A549 (cell line): Measurements from ENCODE around the gene VIPR2. TPM values are rescaled to one million over a fixed set of nuclear protein-coding genes. Genes with fewer than 3 reads are reported as not detected.

Experiments used
- ATAC-seq, 2 experiments: fragments of 200-7000 bp in 1 of 2; fragments of >200 bp in 1 of 2; cut with Nextera tagmentation in 1 of 2; cut with Tn5 transposase in 1 of 2; 3 replicates each; pipeline versions ENCODE4 v1.8.0 to v1.9.1; 2018 to 2020; ENCODE audit warnings: mild to moderate bottlenecking in 1 of 2, moderate library complexity in 1 of 2
- CTCF ChIA-PET: fragments of 300-600 bp; sonication (Branson Sonifier 250); formaldehyde crosslinking; extraction: SDS; loops from one replicate; lab custom pipeline; 2021; ENCODE audit warnings: antibody characterized with exemption, inconsistent platforms; lab: Yijun Ruan, JAX
- POLR2A ChIA-PET: fragments of 350-600 bp; formaldehyde crosslinking; extraction: SDS; loops from one replicate; lab custom pipeline; 2021; ENCODE audit warnings: antibody characterized with exemption, inconsistent platforms; lab: Yijun Ruan, JAX
- DNase-seq, 2 experiments: peaks; one replicate each; pipeline versions ENCODE4 v3.0.0 to v3.0.0-alpha.2; 2011 to 2016; ENCODE audit warnings: low read depth in 1 of 2, low spot score in 1 of 2
- FAIRE-seq: peaks from 2 replicates; lab custom pipeline; 2011; peaks lifted over from hg19 to GRCh38; lab: Jason Lieb, UNC
- H3K27ac ChIP-seq, 2 experiments: fragments of >200 bp; sonication (Bioruptor Twin); formaldehyde crosslinking; 3 replicates each; pipeline ENCODE4 v1.5.1; 2016 to 2017
- H3K4me1 ChIP-seq: fragments of >200 bp; sonication (Bioruptor Twin); formaldehyde crosslinking; 3 replicates; pipeline ENCODE4 v1.6.1; 2016
- H3K4me2 ChIP-seq: fragments of >200 bp; sonication (Bioruptor Twin); formaldehyde crosslinking; 3 replicates; pipeline ENCODE4 v1.6.1; 2016
- H3K4me3 ChIP-seq: fragments of >200 bp; sonication (Bioruptor Twin); formaldehyde crosslinking; 3 replicates; pipeline ENCODE4 v1.5.1; 2016
- H3K9me3 ChIP-seq: fragments of >200 bp; sonication (Bioruptor Twin); formaldehyde crosslinking; 3 replicates; pipeline ENCODE4 v1.6.1; 2016
- ATOH8 ChIP-seq: fragments of 250-450 bp; sonication (Bioruptor Pico); IDR thresholded peaks from 2 replicates; pipeline ENCODE4 v1.5.0; 2020; ENCODE audit warnings: low read depth, mild to moderate bottlenecking, moderate library complexity
- CBX8 ChIP-seq: fragments of 200-600 bp; sonication (generic); IDR thresholded peaks from 2 replicates; pipeline ENCODE4 v1.6.1; 2016
- CHD4 ChIP-seq: fragments of 200-600 bp; sonication (generic); IDR thresholded peaks from 2 replicates; pipeline ENCODE4 v1.6.1; 2016; ENCODE audit warnings: antibody characterized with exemption, mild to moderate bottlenecking, borderline replicate concordance
- FOSB ChIP-seq: fragments of 250-450 bp; sonication (Bioruptor Pico); IDR thresholded peaks from 2 replicates; pipeline ENCODE4 v1.5.0; 2020; ENCODE audit warnings: mild to moderate bottlenecking, moderate library complexity
- FOSL2 ChIP-seq, 2 experiments: fragments of 450-650 bp in 1 of 2; fragments of >200 bp in 1 of 2; sonication (Bioruptor Twin) in 1 of 2; formaldehyde crosslinking; IDR thresholded peaks; 2 replicates each; pipeline versions ENCODE4 v1.5.0 to v1.6.1; 2016 to 2020; ENCODE audit warnings: mild to moderate bottlenecking in 1 of 2, moderate library complexity in 1 of 2
- HDAC2 ChIP-seq: fragments of 200-600 bp; sonication (generic); IDR thresholded peaks from 2 replicates; pipeline ENCODE4 v1.6.1; 2016
- HMGXB4 ChIP-seq: fragments of 250-450 bp; sonication (Bioruptor Pico); IDR thresholded peaks from 2 replicates; pipeline ENCODE4 v1.5.0; 2021; ENCODE audit warnings: mild to moderate bottlenecking, moderate library complexity, borderline replicate concordance
- HOXB13 ChIP-seq: fragments of 250-450 bp; sonication (Bioruptor Pico); IDR thresholded peaks from 2 replicates; pipeline ENCODE4 v1.5.0; 2020; ENCODE audit warnings: low read depth, mild to moderate bottlenecking, moderate library complexity
- JUN ChIP-seq, 2 experiments: fragments of >200 bp; sonication (Bioruptor Twin); formaldehyde crosslinking; IDR thresholded peaks; 2 replicates in 1 of 2; 3 replicates in 1 of 2; pipeline ENCODE4 v1.6.1; 2016 to 2017
- JUNB ChIP-seq: fragments of >200 bp; sonication (Bioruptor Twin); formaldehyde crosslinking; IDR thresholded peaks from 2 replicates; pipeline ENCODE4 v1.6.1; 2016
- KDM1A ChIP-seq: fragments of 200-600 bp; sonication (generic); IDR thresholded peaks from 2 replicates; pipeline ENCODE4 v1.6.1; 2016; ENCODE audit warnings: low read depth, mild to moderate bottlenecking
- MAFK ChIP-seq: fragments of 450-650 bp; IDR thresholded peaks from 2 replicates; pipeline ENCODE4 v1.6.1; 2014; ENCODE audit not compliant: partially characterized antibody
- MAX ChIP-seq: IDR thresholded peaks from 2 replicates; pipeline ENCODE4 v1.6.1; 2012
- MYC ChIP-seq: IDR thresholded peaks from 2 replicates; pipeline ENCODE4 v1.6.1; 2012; ENCODE audit warnings: mild to moderate bottlenecking, inconsistent platforms, low read length, improper control_type of control experiment, borderline replicate concordance
- NR3C1 ChIP-seq: fragments of >200 bp; sonication (Bioruptor Twin); formaldehyde crosslinking; IDR thresholded peaks from 3 replicates; pipeline ENCODE4 v1.6.1; 2017
- POLR2A ChIP-seq: IDR thresholded peaks from 2 replicates; pipeline ENCODE4 v1.6.1; 2012; ENCODE audit warnings: mild to moderate bottlenecking, low read length
- POLR2AphosphoS2 ChIP-seq: conservative IDR thresholded peaks from 2 replicates; pipeline ENCODE4 v1.6.1; 2012; ENCODE audit warnings: low read length, improper control_type of control experiment, inconsistent platforms
- RCOR1 ChIP-seq: fragments of 150-350 bp; IDR thresholded peaks from 2 replicates; pipeline ENCODE4 v1.6.1; 2014; ENCODE audit warnings: antibody characterized with exemption, low read length, low read depth
- RFX5 ChIP-seq: fragments of 450-650 bp; IDR thresholded peaks from 2 replicates; pipeline ENCODE4 v1.7.1; 2014; ENCODE audit warnings: antibody characterized with exemption, mild to moderate bottlenecking, moderate library complexity
- RNF2 ChIP-seq: fragments of 200-600 bp; sonication (generic); IDR thresholded peaks from 2 replicates; pipeline ENCODE4 v1.6.1; 2016; ENCODE audit warnings: low read depth, mild to moderate bottlenecking, antibody characterized with exemption, moderate library complexity, borderline replicate concordance
- SREBF2 ChIP-seq: fragments of 450-650 bp; IDR thresholded peaks from 2 replicates; pipeline ENCODE4 v1.6.1; 2014; ENCODE audit warnings: mild to moderate bottlenecking, moderate library complexity
- ZC3H11A ChIP-seq: fragments of 450-650 bp; IDR thresholded peaks from 2 replicates; pipeline ENCODE4 v1.6.1; 2014; ENCODE audit warnings: antibody characterized with exemption, mild to moderate bottlenecking
- ZFP36 ChIP-seq: fragments of 450-650 bp; IDR thresholded peaks from 2 replicates; pipeline ENCODE4 v1.6.1; 2014; ENCODE audit warnings: borderline replicate concordance; ENCODE audit not compliant: partially characterized antibody
- ZNF302 ChIP-seq: fragments of 250-450 bp; sonication (Bioruptor Pico); IDR thresholded peaks from 2 replicates; pipeline ENCODE4 v1.9.0; 2021; ENCODE audit warnings: inconsistent platforms, mild to moderate bottlenecking, moderate library complexity
- ZSCAN20 ChIP-seq: fragments of 250-450 bp; sonication (Bioruptor Pico); IDR thresholded peaks from 2 replicates; pipeline ENCODE4 v1.8.0; 2022; ENCODE audit warnings: mild to moderate bottlenecking, moderate library complexity
- WGBS: methylation state at CpG from one replicate; pipeline ENCODE4 v1.1.6; 2017; ENCODE audit errors: missing lambda C conversion rate; 5-methylcytosine and 5-hydroxymethylcytosine counted together
- polyA plus RNA-seq, 4 experiments: library from polyadenylated mRNA; depleted of rRNA in 3 of 4; stranded (reverse); fragments of >200 nt; fragmentation: RNase III in 1 of 4; extraction: RNeasy Plus Mini Kit Qiagen cat#74134 plus additional on column Dnase treatment in 1 of 4; gene quantifications; 2 replicates in 3 of 4; 3 replicates in 1 of 4; pipeline ENCODE4 v1.2.3, GENCODE V29; 2011 to 2017
- TF ChIP-seq, protein P1 (sequence below): fragments of 150-350 bp; IDR thresholded peaks from 2 replicates; pipeline ENCODE4 v1.6.1; 2014; ENCODE audit warnings: low read depth, mild to moderate bottlenecking, low read length
- TF ChIP-seq, protein P2 (sequence below): IDR thresholded peaks from 2 replicates; pipeline ENCODE4 v1.6.1; 2012
- TF ChIP-seq, protein P3 (sequence below): fragments of >200 bp; sonication (Bioruptor Twin); formaldehyde crosslinking; IDR thresholded peaks from 3 replicates; pipeline ENCODE4 v1.6.1; 2016

VIPR2 gene
- polyA plus RNA-seq, 2 of the 4 experiments (the other 2 are of a cell fraction): not detected

GRCh38 chr7:159023206-159023605 lies 121.5 kb downstream of the VIPR2 start:
- no peak for TF ChIP-seq JUNB
- no peak for TF ChIP-seq CHD4
- TF ChIP-seq JUN (IDR thresholded peaks at IDR 0.05): no peak
- no peak for TF ChIP-seq HOXB13
- TF ChIP-seq NR3C1: no peak
- no peak for TF ChIP-seq KDM1A
- Histone ChIP-seq H3K9me3 (no peaks in the 10 kb centered on the region), H3K27ac (peak overlapping the region; percentile 42 to 68; a peak in 4 of 6 replicates), H3K4me3 (no peak overlapping the region), H3K4me1 (peaks cover 45% of the 10 kb centered on the region), H3K4me2 (no peak overlapping the region; the same call in 2 of the 3 replicates)
- ChIA-PET CTCF (interaction anchor here (1.7 kb wide), 1 partner anchor 46 kb away, joined by 4 read pairs; no protein-coding TSS in a partner anchor), POLR2A (no interaction called here)
- ATAC-seq: no peak
- 71% methylated on average over 6 of the region's 17 CpGs for WGBS
- no peak for FAIRE-seq
- no peak for DNase-seq

DNA sequence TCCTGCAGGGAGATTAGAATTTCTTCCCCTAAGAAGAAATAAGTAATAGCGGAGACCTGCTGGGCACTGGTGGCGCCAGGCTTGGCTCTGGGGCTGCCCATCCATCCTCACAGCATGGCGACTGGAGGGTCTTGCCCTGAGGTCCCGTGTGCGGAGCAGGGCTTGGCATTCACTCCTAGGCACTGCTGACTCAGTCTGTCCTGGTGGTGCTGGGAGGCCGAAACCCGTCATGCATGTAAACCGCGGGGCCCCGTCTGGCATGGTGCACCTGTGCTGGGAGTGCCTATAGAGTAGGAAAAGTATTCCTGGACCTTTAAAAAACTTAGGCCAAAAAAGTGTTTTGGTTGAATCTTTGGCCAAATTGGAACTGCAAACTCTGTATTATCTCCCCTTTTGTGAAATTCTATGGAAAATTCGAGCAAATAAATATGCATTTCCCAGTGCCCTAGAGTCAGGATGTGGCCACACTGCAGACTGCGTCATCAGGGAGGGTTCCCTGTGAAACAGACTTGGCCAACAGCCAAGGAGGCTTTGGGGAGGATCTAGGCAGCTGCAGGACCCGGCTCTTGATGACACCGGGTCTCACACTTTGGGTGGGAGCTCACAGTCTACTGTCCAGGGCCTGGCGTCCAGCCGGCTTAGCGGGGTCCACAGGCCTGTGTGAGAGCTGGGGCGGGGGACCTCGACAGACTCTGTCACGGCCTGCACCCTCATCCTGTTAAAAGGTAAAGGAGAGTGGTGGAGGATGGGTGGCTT lies 122.3 kb downstream of the VIPR2 start:
- ATAC-seq: 0 out of 6 replicates have a peak, but pooled peaks of 1 of the 2 experiments have one; percentile 28
- FAIRE-seq: no peak
- WGBS: 73% methylated on average over 18 of the region's 20 CpGs
- no peak for TF ChIP-seq CBX8
- TF ChIP-seq POLR2AphosphoS2: no peak
- TF ChIP-seq MAFK: no peak
- TF ChIP-seq MAX: no peak
- no peak for TF ChIP-seq ZFP36
- TF ChIP-seq MYC: no peak
- no peak for TF ChIP-seq ZSCAN20 (CRISPR knock-in tag)
- TF ChIP-seq SREBF2: no peak
- no peak for TF ChIP-seq HMGXB4
- TF ChIP-seq RFX5: no peak
- TF ChIP-seq FOSB: no peak
- H3K9me3 ChIP-seq: no peaks in the 10 kb centered on the region
- H3K4me1 ChIP-seq: peaks cover 40% of the 10 kb centered on the region
- peak in 1 of 2 experiments; percentile 41 for DNase-seq
- POLR2A ChIA-PET: no interaction called here
- H3K4me2 ChIP-seq: peak overlapping the region; percentile 10
- CTCF ChIA-PET: interaction anchor here (1.7 kb wide), 1 partner anchor 45 kb away, joined by 4 read pairs; no protein-coding TSS in a partner anchor
- peak overlapping the region; percentile 42 to 68; a peak in 5 of 6 replicates for H3K27ac ChIP-seq
- no peak overlapping the region for H3K4me3 ChIP-seq

DNA sequence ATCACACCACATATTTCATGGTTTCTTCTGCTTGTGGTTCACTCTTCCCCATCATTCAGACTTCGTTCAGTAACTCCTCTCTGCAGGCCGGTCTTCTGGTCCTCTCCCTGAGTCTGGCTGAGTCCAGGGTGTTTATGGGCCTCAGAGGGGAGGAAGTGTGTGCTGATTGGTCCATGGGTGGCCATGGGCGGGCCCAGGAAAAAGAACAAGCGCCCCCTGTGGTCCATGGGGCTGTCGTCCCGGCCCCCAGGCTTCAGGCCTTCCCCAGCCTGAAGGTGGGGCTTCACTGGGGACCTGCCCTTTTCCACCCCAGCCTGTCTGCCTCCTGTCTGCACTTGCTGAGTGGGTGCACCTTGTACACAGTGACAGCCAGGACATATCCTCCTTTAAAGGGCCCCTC lies 123.7 kb downstream of the VIPR2 start:
- POLR2A ChIA-PET: no interaction called here
- ATAC-seq: peak in 1 of 2 experiments; percentile 94; a peak in 3 of 6 replicates
- Histone ChIP-seq H3K4me3 (no peak overlapping the region), H3K27ac (peak overlapping the region; percentile 27 to 58; a peak in 4 of 6 replicates), H3K4me2 (no peak overlapping the region), H3K4me1 (peaks cover 40% of the 10 kb centered on the region), H3K9me3 (no peaks in the 10 kb centered on the region)
- WGBS: 31% methylated on average over 6 of the region's 6 CpGs
- FAIRE-seq: no peak
- DNase-seq: peak in 1 of 2 experiments; percentile 70
- CTCF ChIA-PET: interaction anchor here (1.0 kb wide), 1 partner anchor 9 kb away, joined by 3 read pairs; no protein-coding TSS in a partner anchor
- TF ChIP-seq ZNF302 (CRISPR knock-in tag) (no peak), FOSL2 (IDR thresholded peaks at IDR 0.05) (no peak), FOSL2 (CRISPR knock-in tag; IDR thresholded peaks at IDR 0.05) (no peak), ZC3H11A (no peak), JUNB (no peak), RCOR1 (no peak), HDAC2 (no peak), RNF2 (no peak), ATOH8 (no peak), POLR2A (no peak)
- TF ChIP-seq, protein P1, sequence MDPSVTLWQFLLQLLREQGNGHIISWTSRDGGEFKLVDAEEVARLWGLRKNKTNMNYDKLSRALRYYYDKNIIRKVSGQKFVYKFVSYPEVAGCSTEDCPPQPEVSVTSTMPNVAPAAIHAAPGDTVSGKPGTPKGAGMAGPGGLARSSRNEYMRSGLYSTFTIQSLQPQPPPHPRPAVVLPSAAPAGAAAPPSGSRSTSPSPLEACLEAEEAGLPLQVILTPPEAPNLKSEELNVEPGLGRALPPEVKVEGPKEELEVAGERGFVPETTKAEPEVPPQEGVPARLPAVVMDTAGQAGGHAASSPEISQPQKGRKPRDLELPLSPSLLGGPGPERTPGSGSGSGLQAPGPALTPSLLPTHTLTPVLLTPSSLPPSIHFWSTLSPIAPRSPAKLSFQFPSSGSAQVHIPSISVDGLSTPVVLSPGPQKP: no peak
- TF ChIP-seq, protein P2, sequence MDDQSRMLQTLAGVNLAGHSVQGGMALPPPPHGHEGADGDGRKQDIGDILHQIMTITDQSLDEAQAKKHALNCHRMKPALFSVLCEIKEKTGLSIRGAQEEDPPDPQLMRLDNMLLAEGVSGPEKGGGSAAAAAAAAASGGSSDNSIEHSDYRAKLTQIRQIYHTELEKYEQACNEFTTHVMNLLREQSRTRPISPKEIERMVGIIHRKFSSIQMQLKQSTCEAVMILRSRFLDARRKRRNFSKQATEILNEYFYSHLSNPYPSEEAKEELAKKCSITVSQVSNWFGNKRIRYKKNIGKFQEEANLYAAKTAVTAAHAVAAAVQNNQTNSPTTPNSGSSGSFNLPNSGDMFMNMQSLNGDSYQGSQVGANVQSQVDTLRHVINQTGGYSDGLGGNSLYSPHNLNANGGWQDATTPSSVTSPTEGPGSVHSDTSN: no peak
- TF ChIP-seq, protein P3, sequence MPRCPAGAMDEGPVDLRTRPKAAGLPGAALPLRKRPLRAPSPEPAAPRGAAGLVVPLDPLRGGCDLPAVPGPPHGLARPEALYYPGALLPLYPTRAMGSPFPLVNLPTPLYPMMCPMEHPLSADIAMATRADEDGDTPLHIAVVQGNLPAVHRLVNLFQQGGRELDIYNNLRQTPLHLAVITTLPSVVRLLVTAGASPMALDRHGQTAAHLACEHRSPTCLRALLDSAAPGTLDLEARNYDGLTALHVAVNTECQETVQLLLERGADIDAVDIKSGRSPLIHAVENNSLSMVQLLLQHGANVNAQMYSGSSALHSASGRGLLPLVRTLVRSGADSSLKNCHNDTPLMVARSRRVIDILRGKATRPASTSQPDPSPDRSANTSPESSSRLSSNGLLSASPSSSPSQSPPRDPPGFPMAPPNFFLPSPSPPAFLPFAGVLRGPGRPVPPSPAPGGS: no peak
